Transverse colon (tissue), 4 donors: Measurements from ENCODE around the gene MAZ. TPM values are rescaled to one million over a fixed set of nuclear protein-coding genes. Genes with fewer than 3 reads are reported as not detected.
"Not testable (repeated sequence)": the region's sequence is repeated elsewhere in the genome, so short reads cannot be mapped to it uniquely, and the experiment has no call there.

ENCODE experiments used
- DNase-seq: peaks from one replicate; pipeline ENCODE4 v3.0.0-alpha.2; 2019
- H3K27ac ChIP-seq, 4 donors: fragments of 200-600 bp; sonication (generic); 2 replicates each; pipeline ENCODE4 v1.5.1; 2016 to 2018; ENCODE audit warnings: inconsistent platforms in 4 of 4
- H3K27me3 ChIP-seq: fragments of 200-600 bp; sonication (generic); 2 replicates; pipeline ENCODE4 v1.5.1; 2017; ENCODE audit warnings: inconsistent platforms
- H3K36me3 ChIP-seq, 4 donors: fragments of 200-600 bp; sonication (generic); 2 replicates each; pipeline ENCODE4 v1.5.1; 2017 to 2019; ENCODE audit warnings: inconsistent platforms in 4 of 4
- H3K4me1 ChIP-seq, 4 donors: fragments of 200-600 bp; sonication (generic); 2 replicates each; pipeline ENCODE4 v1.5.1; 2017 to 2020; ENCODE audit warnings: inconsistent platforms in 4 of 4
- H3K4me3 ChIP-seq, 4 donors: fragments of 200-600 bp; sonication (generic); 1 replicate in 1 of 4; 2 replicates in 3 of 4; pipeline versions ENCODE4 v1.5.1 to v1.6.1; 2017 to 2019; ENCODE audit warnings: inconsistent platforms in 4 of 4
- H3K9me3 ChIP-seq, 2 donors: fragments of 200-600 bp; sonication (generic); 2 replicates each; pipeline ENCODE4 v1.5.1; 2017 to 2019; ENCODE audit warnings: inconsistent platforms in 2 of 2
- CTCF ChIP-seq, 5 experiments: fragments of 200-600 bp in 3 of 5; fragments of 450-650 bp in 2 of 5; sonication (generic) in 3 of 5; IDR thresholded peaks; 1 replicate in 2 of 5; 2 replicates in 3 of 5; pipeline ENCODE4 v1.5.1; 2016 to 2017; ENCODE audit warnings: antibody characterized with exemption in 5 of 5, inconsistent platforms in 3 of 5, mild to moderate bottlenecking in 2 of 5, moderate library complexity in 1 of 5
- EP300 ChIP-seq: sonication (generic); formaldehyde crosslinking; IDR thresholded peaks from one replicate; pipeline ENCODE4 v1.6.1; 2017; ENCODE audit warnings: antibody characterized with exemption, low read depth
- POLR2A ChIP-seq: fragments of 450-650 bp; IDR thresholded peaks from one replicate; pipeline ENCODE4 v1.6.1; 2016; ENCODE audit warnings: antibody characterized with exemption, mild to moderate bottlenecking, moderate library complexity
- POLR2AphosphoS5 ChIP-seq, 3 donors: sonication (generic); formaldehyde crosslinking; IDR thresholded peaks; one replicate each; pipeline ENCODE4 v1.6.1; 2016; ENCODE audit warnings: antibody characterized with exemption in 3 of 3
- WGBS, 2 donors: methylation state at CpG; one replicate each; pipeline ENCODE4 v1.1.5; 2018; ENCODE audit warnings: low coverage in 1 of 2; 5-methylcytosine and 5-hydroxymethylcytosine counted together
- in situ Hi-C, 4 donors: fragments of 200-750 bp; cut with MboI; loops; one replicate each; pipeline versions ENCODE4 v1.15.0 to v1.15.1; 2017; ENCODE audit warnings: low sequenced_read_pairs in 3 of 4, low pct_ligation_motif_present in 1 of 4, low pct_unique_long_range_greater_than_20kb in 1 of 4
- intact Hi-C: fragments of 100-400 bp; cut with DNase I; formaldehyde crosslinking; loops from one replicate; pipeline ENCODE4 v1.15.1; 2023; ENCODE audit warnings: low total_unique reads
- total RNA-seq, 4 donors: library from RNA; depleted of rRNA; stranded (reverse); fragments of >200 nt; gene quantifications; one replicate each; pipeline ENCODE4 v1.1.0, GENCODE V29; 2016

Gene MAZ
- total RNA-seq, 4 donors from 2014 or later: 170 to 292 (median 233) TPM

GRCh38 chr16:29775742-29776408, 30.5 kb upstream of the MAZ start:
- H3K9me3 ChIP-seq: no peaks in the 10 kb centered on the region
- H3K27ac ChIP-seq: peak overlapping the region in 1 of 4 donors; percentile 18
- H3K36me3 ChIP-seq: no peaks in the 10 kb centered on the region
- no peaks in the 10 kb centered on the region for H3K27me3 ChIP-seq
- peaks cover 0 to 1% (median 0%) of the 10 kb centered on the region in 4 donors for H3K4me1 ChIP-seq
- TF ChIP-seq POLR2A (no peak), CTCF (IDR thresholded peaks at IDR 0.05) (no peak), EP300 (no peak), POLR2AphosphoS5 (IDR thresholded peaks at IDR 0.05) (no peak)
- H3K4me3 ChIP-seq: no peak overlapping the region
- 75% methylated on average over 4 of the region's 4 CpGs; no CpG with 5 or more reads in 1 of the 2 donors for WGBS, 2 donors
- DNase-seq: no peak
- intact Hi-C loops (no loop called here), in situ Hi-C loops (no loop called here)

- no peaks in the 10 kb centered on the region for H3K27me3 ChIP-seq
- intact Hi-C loops: no loop called here
- 68 to 81% methylated on average over 2 to 10 of the region's 10 CpGs for WGBS, 2 donors
- no peaks in the 10 kb centered on the region for H3K36me3 ChIP-seq
- peak within 1 kb of the TSS in 3 of 4 donors; percentile 8 to 45 (median 21) for H3K27ac ChIP-seq
- no peaks in the 10 kb centered on the region for H3K9me3 ChIP-seq
- no peak for TF ChIP-seq EP300
- peak; percentile 50 for TF ChIP-seq POLR2A
- peak in 1 of 3 donors; percentile 11 for TF ChIP-seq POLR2AphosphoS5 (IDR thresholded peaks at IDR 0.05)
- H3K4me3 ChIP-seq: peak within 1 kb of the TSS in 2 of 4 donors; percentile 15 to 26
- H3K4me1 ChIP-seq: no peaks in the 10 kb centered on the region
- in situ Hi-C loops: no loop called here
- DNase-seq: no peak
These were observed 28.6 kb upstream of the MAZ start, which contains the start of gene ZG16 for GRCh38 chr16:29777576-29778350. TSS of gene ZG16 (plus strand) at chr16:29778256. CDS start at chr16:29779267, 1,011 bp downstream.

- no peaks in the 10 kb centered on the region for H3K36me3 ChIP-seq
- H3K9me3 ChIP-seq: no peaks in the 10 kb centered on the region
- intact Hi-C loops (no loop called here), in situ Hi-C loops (no loop called here)
- peak overlapping the region in 3 of 4 donors; percentile 8 to 45 (median 19) for H3K27ac ChIP-seq
- no peak for TF ChIP-seq POLR2AphosphoS5 (IDR thresholded peaks at IDR 0.05)
- no peak for TF ChIP-seq POLR2A
- no peak for TF ChIP-seq CTCF (IDR thresholded peaks at IDR 0.05)
- no peak for TF ChIP-seq EP300
- DNase-seq: no peak
- H3K27me3 ChIP-seq: no peaks in the 10 kb centered on the region
- peak overlapping the region in 2 of 4 donors; percentile 15 to 26 for H3K4me3 ChIP-seq
- 81% methylated on average over 10 of the region's 10 CpGs; no CpG with 5 or more reads in 1 of the 2 donors for WGBS, 2 donors
- H3K4me1 ChIP-seq: no peaks in the 10 kb centered on the region
These were observed 26.9 kb upstream of the MAZ start for GRCh38 chr16:29779474-29779873.

- H3K9me3 ChIP-seq, DNase-seq, H3K4me3 ChIP-seq, H3K27me3 ChIP-seq, H3K4me1 ChIP-seq, H3K27ac ChIP-seq, intact Hi-C loops, in situ Hi-C loops, H3K36me3 ChIP-seq: not testable (repeated sequence)
- whole genome bisulfite sequencing, 2 donors: 87 to 94% methylated on average over 5 to 13 of the region's 13 CpGs
These were observed 23.0 kb upstream of the MAZ start for GRCh38 chr16:29783094-29783953.
